ENCODE measurements around the gene ATAD2B. TPM values are rescaled to one million over a fixed set of nuclear protein-coding genes. Genes with fewer than 3 reads are reported as not detected.

ATAD2B gene
- total RNA-seq, 2 experiments from 2014 or later: 13.2 to 14.3 TPM

DNA sequence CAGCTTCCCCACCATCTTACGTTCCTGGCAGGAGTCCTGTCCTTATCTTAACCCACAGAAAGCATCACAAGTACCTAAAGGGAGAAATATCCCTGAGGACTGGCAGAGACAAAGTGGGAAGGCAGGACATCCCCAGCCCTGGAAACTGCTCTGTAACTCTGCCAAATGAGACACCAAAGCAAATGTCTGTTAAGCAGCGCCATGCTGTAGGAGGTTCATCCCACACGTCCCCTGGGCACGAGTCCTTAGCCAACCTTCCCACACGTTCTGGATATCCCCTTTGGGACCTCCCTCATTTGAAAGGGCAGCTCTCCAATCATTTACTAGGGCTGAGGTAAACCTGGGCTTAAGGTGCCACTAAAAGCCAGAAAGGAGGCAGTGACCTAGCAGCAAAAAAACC is 207.2 kb downstream of the ATAD2B start:
- H3K27ac Mint-ChIP-seq: no peak overlapping the region
- ChIA-PET CTCF (no interaction called here), POLR2A (no interaction called here)
- intact Hi-C loops (cut with micrococcal nuclease): no loop called here
- no peak overlapping the region for H3K4me3 Mint-ChIP-seq
- no peak for DNase-seq
- H3K9me3 Mint-ChIP-seq: peaks cover 19% of the 10 kb centered on the region
- no peaks in the 10 kb centered on the region for H3K4me1 Mint-ChIP-seq (ENCODE audit: low read depth)
- no peaks in the 10 kb centered on the region for H3K27me3 Mint-ChIP-seq
- H3K36me3 Mint-ChIP-seq: peaks cover 30% of the 10 kb centered on the region

GRCh38 chr2:23718931-23719700 is 207.8 kb downstream of the ATAD2B start:
- Mint-ChIP-seq H3K27ac (no peak overlapping the region), H3K9me3 (peaks cover 19% of the 10 kb centered on the region), H3K4me1 (ENCODE audit: low read depth) (no peaks in the 10 kb centered on the region), H3K36me3 (peaks cover 27% of the 10 kb centered on the region), H3K27me3 (no peaks in the 10 kb centered on the region), H3K4me3 (no peak overlapping the region)
- ChIA-PET CTCF (no interaction called here), POLR2A (no interaction called here)
- intact Hi-C loops (cut with micrococcal nuclease): no loop called here
- DNase-seq: no peak

GRCh38 chr2:23713351-23713750 is 213.6 kb downstream of the ATAD2B start:
- intact Hi-C loops (cut with micrococcal nuclease): no loop called here
- Mint-ChIP-seq H3K9me3 (no peaks in the 10 kb centered on the region), H3K27me3 (no peaks in the 10 kb centered on the region), H3K4me1 (ENCODE audit: low read depth) (no peaks in the 10 kb centered on the region), H3K4me3 (no peak overlapping the region), H3K27ac (no peak overlapping the region), H3K36me3 (peaks cover 8% of the 10 kb centered on the region)
- ChIA-PET POLR2A (no interaction called here), CTCF (no interaction called here)
- no peak for DNase-seq

GRCh38 chr2:23712756-23713151 is 214.2 kb downstream of the ATAD2B start:
- CTCF ChIA-PET: no interaction called here
- POLR2A ChIA-PET: no interaction called here
- H3K9me3 Mint-ChIP-seq: no peaks in the 10 kb centered on the region
- no peaks in the 10 kb centered on the region for H3K27me3 Mint-ChIP-seq
- H3K27ac Mint-ChIP-seq: no peak overlapping the region
- intact Hi-C loops (cut with micrococcal nuclease): no loop called here
- no peak for DNase-seq
- H3K4me3 Mint-ChIP-seq: no peak overlapping the region
- no peaks in the 10 kb centered on the region for H3K4me1 Mint-ChIP-seq (ENCODE audit: low read depth)
- peaks cover 8% of the 10 kb centered on the region for H3K36me3 Mint-ChIP-seq

DNA sequence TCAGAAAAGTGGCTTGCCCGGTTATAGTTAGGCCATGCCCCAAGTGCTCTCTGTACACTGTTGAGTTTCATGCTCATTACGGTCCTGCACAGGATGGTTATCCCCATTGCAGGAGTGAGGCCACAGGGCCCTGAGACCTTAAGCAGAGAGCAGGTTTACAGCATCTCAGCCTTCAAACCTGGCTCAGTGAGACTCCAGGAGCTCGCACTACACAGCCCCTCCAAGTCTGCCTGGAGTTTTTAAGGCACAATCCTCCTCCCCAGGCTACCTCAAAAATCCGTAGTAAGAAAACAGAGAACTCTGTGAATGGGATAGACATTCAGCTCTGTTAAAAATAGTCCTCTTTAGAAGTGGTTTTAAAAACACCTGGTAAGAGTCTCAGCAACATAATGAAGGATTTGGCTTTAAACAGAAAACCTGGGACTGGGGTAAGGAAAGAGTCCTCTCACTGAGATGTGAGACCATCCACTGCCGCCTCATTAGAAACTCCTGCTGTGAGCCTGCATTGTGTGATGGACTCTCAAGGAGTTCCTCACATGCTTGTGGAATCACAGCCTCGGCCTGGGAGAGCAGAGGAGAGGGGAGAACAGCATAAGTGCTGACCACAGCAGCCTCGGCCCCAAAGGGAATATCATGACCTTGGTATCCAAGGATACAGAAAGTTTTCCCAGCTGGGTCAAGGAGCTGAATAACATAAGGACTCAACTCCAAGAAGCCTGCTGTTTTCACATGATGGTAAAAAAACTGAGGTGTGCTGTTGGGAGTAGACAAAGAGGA is 214.8 kb downstream of the ATAD2B start:
- Mint-ChIP-seq H3K27ac (no peak overlapping the region), H3K9me3 (no peaks in the 10 kb centered on the region), H3K36me3 (peaks cover 10% of the 10 kb centered on the region), H3K4me1 (ENCODE audit: low read depth) (no peaks in the 10 kb centered on the region), H3K27me3 (no peaks in the 10 kb centered on the region), H3K4me3 (no peak overlapping the region)
- POLR2A ChIA-PET: no interaction called here
- intact Hi-C loops (cut with micrococcal nuclease): no loop called here
- DNase-seq: no peak
- CTCF ChIA-PET: no interaction called here

- Mint-ChIP-seq H3K27ac (no peak overlapping the region), H3K4me3 (no peak overlapping the region), H3K9me3 (no peaks in the 10 kb centered on the region), H3K36me3 (peaks cover 11% of the 10 kb centered on the region), H3K4me1 (ENCODE audit: low read depth) (no peaks in the 10 kb centered on the region), H3K27me3 (no peaks in the 10 kb centered on the region)
- DNase-seq: no peak
- CTCF ChIA-PET: no interaction called here
- POLR2A ChIA-PET: interaction anchor here (0.6 kb wide), 1 partner anchor 349 kb away, joined by 3 read pairs; no protein-coding TSS in a partner anchor
- intact Hi-C loops (cut with micrococcal nuclease): no loop called here
These were observed 217.6 kb downstream of the ATAD2B start for GRCh38 chr2:23709311-23709710.

GRCh38 chr2:23708771-23709170 is 218.2 kb downstream of the ATAD2B start:
- Mint-ChIP-seq H3K27me3 (no peaks in the 10 kb centered on the region), H3K27ac (no peak overlapping the region), H3K36me3 (peaks cover 11% of the 10 kb centered on the region), H3K4me3 (no peak overlapping the region), H3K9me3 (no peaks in the 10 kb centered on the region), H3K4me1 (ENCODE audit: low read depth) (no peaks in the 10 kb centered on the region)
- DNase-seq: no peak
- intact Hi-C loops (cut with micrococcal nuclease): no loop called here
- ChIA-PET CTCF (no interaction called here), POLR2A (interaction anchor here (0.6 kb wide), 1 partner anchor 350 kb away, joined by 3 read pairs; no protein-coding TSS in a partner anchor)

DNA sequence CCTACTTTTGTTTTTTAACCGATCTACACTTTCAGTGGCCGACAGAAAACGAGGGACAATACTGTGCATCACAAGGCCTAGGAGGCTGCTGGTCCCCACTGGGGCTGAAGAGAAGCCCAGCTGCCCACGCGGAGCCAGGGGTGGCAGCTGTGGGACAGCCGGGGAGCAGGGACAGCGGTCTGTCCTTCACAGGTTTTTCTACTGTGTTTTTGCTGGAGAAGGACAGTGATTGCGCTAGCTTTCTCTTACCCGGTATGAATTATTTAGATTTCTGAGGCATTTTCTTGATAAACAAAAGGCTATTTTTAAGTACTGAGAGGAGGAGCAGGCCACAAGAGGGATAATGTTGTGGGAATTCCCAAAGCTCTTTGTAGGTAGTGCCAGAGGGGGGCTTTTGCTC is 219.8 kb downstream of the ATAD2B start:
- H3K9me3 Mint-ChIP-seq: no peaks in the 10 kb centered on the region
- ChIA-PET POLR2A (interaction anchor here (1.0 kb wide), 1 partner anchor 9 kb away, joined by 3 read pairs; no protein-coding TSS in a partner anchor), CTCF (no interaction called here)
- peaks cover 11% of the 10 kb centered on the region for H3K36me3 Mint-ChIP-seq
- no peaks in the 10 kb centered on the region for H3K4me1 Mint-ChIP-seq (ENCODE audit: low read depth)
- no peak overlapping the region for H3K27ac Mint-ChIP-seq
- no peak for DNase-seq
- H3K27me3 Mint-ChIP-seq: no peaks in the 10 kb centered on the region
- H3K4me3 Mint-ChIP-seq: no peak overlapping the region
- intact Hi-C loops (cut with micrococcal nuclease): no loop called here

DNA sequence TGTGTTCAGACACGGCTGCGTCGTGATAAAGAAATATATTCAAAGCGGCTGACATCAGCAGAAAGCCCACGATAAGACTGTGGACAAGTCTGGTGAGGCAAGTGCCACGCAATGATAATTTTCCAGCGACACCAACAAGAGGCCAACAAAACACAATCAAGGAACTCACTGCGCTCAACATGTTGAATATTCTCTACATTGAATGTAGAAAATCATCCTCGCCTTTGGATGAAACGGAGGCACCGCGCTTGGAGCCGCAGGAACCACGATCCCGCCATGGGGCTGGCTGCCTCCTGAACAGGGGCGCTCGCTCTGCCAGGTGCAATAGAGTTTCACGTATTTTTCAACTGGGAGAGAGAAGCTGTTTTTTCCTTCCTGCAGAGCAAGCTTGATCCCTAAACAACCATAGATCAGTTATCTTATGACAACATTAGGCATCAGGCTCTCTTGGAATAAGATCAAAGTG is 220.3 kb downstream of the ATAD2B start:
- ChIA-PET POLR2A (no interaction called here), CTCF (no interaction called here)
- intact Hi-C loops (cut with micrococcal nuclease): no loop called here
- Mint-ChIP-seq H3K4me1 (ENCODE audit: low read depth) (no peaks in the 10 kb centered on the region), H3K27ac (no peak overlapping the region), H3K9me3 (no peaks in the 10 kb centered on the region), H3K4me3 (no peak overlapping the region), H3K27me3 (no peaks in the 10 kb centered on the region), H3K36me3 (peaks cover 11% of the 10 kb centered on the region)
- no peak for DNase-seq

- no peaks in the 10 kb centered on the region for H3K9me3 Mint-ChIP-seq
- no peak overlapping the region for H3K4me3 Mint-ChIP-seq
- ChIA-PET CTCF (no interaction called here), POLR2A (no interaction called here)
- no peaks in the 10 kb centered on the region for H3K4me1 Mint-ChIP-seq (ENCODE audit: low read depth)
- intact Hi-C loops (cut with micrococcal nuclease): no loop called here
- H3K36me3 Mint-ChIP-seq: peaks cover 11% of the 10 kb centered on the region
- DNase-seq: no peak
- no peak overlapping the region for H3K27ac Mint-ChIP-seq
- no peaks in the 10 kb centered on the region for H3K27me3 Mint-ChIP-seq
These were observed 220.9 kb downstream of the ATAD2B start for GRCh38 chr2:23705771-23706612.

- H3K4me1 Mint-ChIP-seq (ENCODE audit: low read depth): no peaks in the 10 kb centered on the region
- intact Hi-C loops (cut with micrococcal nuclease): no loop called here
- ChIA-PET CTCF (no interaction called here), POLR2A (no interaction called here)
- H3K36me3 Mint-ChIP-seq: peaks cover 7% of the 10 kb centered on the region
- DNase-seq: no peak
- no peak overlapping the region for H3K27ac Mint-ChIP-seq
- H3K4me3 Mint-ChIP-seq: no peak overlapping the region
- H3K27me3 Mint-ChIP-seq: no peaks in the 10 kb centered on the region
- no peaks in the 10 kb centered on the region for H3K9me3 Mint-ChIP-seq
These were observed 223.1 kb downstream of the ATAD2B start for GRCh38 chr2:23703583-23704385.
